Femur (tissue), 1 donor: Measurements from ENCODE around the gene PRLHR.

Source experiments
- DNase-seq: peaks from one replicate; pipeline ENCODE4 v3.0.0-alpha.2; 2017

The PRLHR gene

GRCh38 chr10:118551535-118552100 lies 43.8 kb downstream of the PRLHR start:
- no peak for DNase-seq

- no peak for DNase-seq
Measured at GRCh38 chr10:118547282-118547681, 48.2 kb downstream of the PRLHR start.

- DNase-seq: no peak
Measured at GRCh38 chr10:118546479-118546878, 49.0 kb downstream of the PRLHR start.

- DNase-seq: no peak
Measured at GRCh38 chr10:118545381-118545780, 50.1 kb downstream of the PRLHR start.

GRCh38 chr10:118544401-118544948 lies 51.0 kb downstream of the PRLHR start:
- DNase-seq: no peak

- no peak for DNase-seq
Measured at GRCh38 chr10:118543714-118544400, 51.6 kb downstream of the PRLHR start.

- DNase-seq: no peak
Measured at GRCh38 chr10:118542745-118543144, 52.7 kb downstream of the PRLHR start.

- DNase-seq: no peak
Measured at GRCh38 chr10:118542205-118542604, 53.2 kb downstream of the PRLHR start.

- DNase-seq: no peak
Measured at GRCh38 chr10:118541718-118542117, 53.7 kb downstream of the PRLHR start.
